ENCODE measurements around the gene LTBP2. TPM values are rescaled to one million over a fixed set of nuclear protein-coding genes. Genes with fewer than 3 reads are reported as not detected.

Gene LTBP2
- total RNA-seq, 2 donors from 2014 or later = 674 to 973 TPM

GRCh38 chr14:74566174-74567141, 45.6 kb downstream of the LTBP2 start:
- DNase-seq (ENCODE audit: low spot score) (no peak), ATAC-seq (ENCODE audit: insufficient number of reproducible peaks, low FRiP score, low read depth) (no peak)
- Histone ChIP-seq H3K4me3 (no peak overlapping the region), H3K4me1 (ENCODE audit: control insufficient read depth in 1 of 2, low read depth in 2 of 2) (peaks cover 71 to 95% of the 10 kb centered on the region in 2 donors), H3K27me3 (replicated peaks; ENCODE audit: insufficient read depth) (no peaks in the 10 kb centered on the region), H3K9me3 (no peaks in the 10 kb centered on the region), H3K36me3 (no peaks in the 10 kb centered on the region), H3K27ac (peak overlapping the region; percentile 90 to 96)
- no peak for TF ChIP-seq CTCF (IDR thresholded peaks at IDR 0.05)

GRCh38 chr14:74563586-74564159, 48.4 kb downstream of the LTBP2 start:
- peaks cover 53 to 94% of the 10 kb centered on the region in 2 donors for H3K4me1 ChIP-seq (ENCODE audit: control insufficient read depth in 1 of 2, low read depth in 2 of 2)
- peak overlapping the region in 1 of 2 donors; percentile 54 for H3K27ac ChIP-seq
- no peak for TF ChIP-seq CTCF (IDR thresholded peaks at IDR 0.05)
- H3K4me3 ChIP-seq = peak overlapping the region; percentile 35
- no peaks in the 10 kb centered on the region for H3K9me3 ChIP-seq
- ATAC-seq (ENCODE audit: insufficient number of reproducible peaks, low FRiP score, low read depth) (no peak), DNase-seq (ENCODE audit: low spot score) (no peak)
- peaks cover 7% of the 10 kb centered on the region for H3K36me3 ChIP-seq
- no peaks in the 10 kb centered on the region for H3K27me3 ChIP-seq (replicated peaks; ENCODE audit: insufficient read depth)

- Histone ChIP-seq H3K4me3 (peak overlapping the region; percentile 35), H3K36me3 (peaks cover 7% of the 10 kb centered on the region), H3K4me1 (ENCODE audit: control insufficient read depth in 1 of 2, low read depth in 2 of 2) (peaks cover 49 to 94% of the 10 kb centered on the region in 2 donors), H3K9me3 (no peaks in the 10 kb centered on the region), H3K27ac (peak overlapping the region; percentile 25 to 54), H3K27me3 (replicated peaks; ENCODE audit: insufficient read depth) (no peaks in the 10 kb centered on the region)
- TF ChIP-seq CTCF (IDR thresholded peaks at IDR 0.05) = no peak
- DNase-seq (ENCODE audit: low spot score) (no peak), ATAC-seq (ENCODE audit: insufficient number of reproducible peaks, low FRiP score, low read depth) (no peak)
Measured at GRCh38 chr14:74563233-74563585, 48.8 kb downstream of the LTBP2 start.

- H3K36me3 ChIP-seq = peaks cover 7% of the 10 kb centered on the region
- peaks cover 46 to 94% of the 10 kb centered on the region in 2 donors for H3K4me1 ChIP-seq (ENCODE audit: control insufficient read depth in 1 of 2, low read depth in 2 of 2)
- no peaks in the 10 kb centered on the region for H3K27me3 ChIP-seq (replicated peaks; ENCODE audit: insufficient read depth)
- no peaks in the 10 kb centered on the region for H3K9me3 ChIP-seq
- H3K27ac ChIP-seq = peak overlapping the region; percentile 25 to 54
- ATAC-seq (ENCODE audit: insufficient number of reproducible peaks, low FRiP score, low read depth) = no peak
- peak overlapping the region; percentile 35 for H3K4me3 ChIP-seq
- no peak for DNase-seq (ENCODE audit: low spot score)
- no peak for TF ChIP-seq CTCF (IDR thresholded peaks at IDR 0.05)
Measured at GRCh38 chr14:74562515-74563232, 49.4 kb downstream of the LTBP2 start.

GRCh38 chr14:74558655-74559054, 53.4 kb downstream of the LTBP2 start:
- peak overlapping the region; percentile 33 to 49 for H3K27ac ChIP-seq
- H3K36me3 ChIP-seq = peaks cover 7% of the 10 kb centered on the region
- no peak for TF ChIP-seq CTCF (IDR thresholded peaks at IDR 0.05)
- H3K4me3 ChIP-seq = no peak overlapping the region
- H3K4me1 ChIP-seq (ENCODE audit: control insufficient read depth in 1 of 2, low read depth in 2 of 2) = peaks cover 18 to 81% of the 10 kb centered on the region in 2 donors
- H3K9me3 ChIP-seq = no peaks in the 10 kb centered on the region
- H3K27me3 ChIP-seq (replicated peaks; ENCODE audit: insufficient read depth) = no peaks in the 10 kb centered on the region
- DNase-seq (ENCODE audit: low spot score) = no peak
- no peak for ATAC-seq (ENCODE audit: insufficient number of reproducible peaks, low FRiP score, low read depth)
